NOMO-1 (cell line): ENCODE data around the gene IFI27.
A peak's percentile ranks its signal among the peaks of the same experiment; 100 is the strongest.
"Not testable (repeated sequence)": the region's sequence is repeated elsewhere in the genome, so short reads cannot be mapped to it uniquely, and the experiment has no call there.

Source experiments
- DNase-seq, 2 experiments: peaks; one replicate each; lab custom pipeline; 2025; ENCODE audit not compliant: unreplicated experiment in 2 of 2; lab: John Stamatoyannopoulos, UW

IFI27 gene

DNA sequence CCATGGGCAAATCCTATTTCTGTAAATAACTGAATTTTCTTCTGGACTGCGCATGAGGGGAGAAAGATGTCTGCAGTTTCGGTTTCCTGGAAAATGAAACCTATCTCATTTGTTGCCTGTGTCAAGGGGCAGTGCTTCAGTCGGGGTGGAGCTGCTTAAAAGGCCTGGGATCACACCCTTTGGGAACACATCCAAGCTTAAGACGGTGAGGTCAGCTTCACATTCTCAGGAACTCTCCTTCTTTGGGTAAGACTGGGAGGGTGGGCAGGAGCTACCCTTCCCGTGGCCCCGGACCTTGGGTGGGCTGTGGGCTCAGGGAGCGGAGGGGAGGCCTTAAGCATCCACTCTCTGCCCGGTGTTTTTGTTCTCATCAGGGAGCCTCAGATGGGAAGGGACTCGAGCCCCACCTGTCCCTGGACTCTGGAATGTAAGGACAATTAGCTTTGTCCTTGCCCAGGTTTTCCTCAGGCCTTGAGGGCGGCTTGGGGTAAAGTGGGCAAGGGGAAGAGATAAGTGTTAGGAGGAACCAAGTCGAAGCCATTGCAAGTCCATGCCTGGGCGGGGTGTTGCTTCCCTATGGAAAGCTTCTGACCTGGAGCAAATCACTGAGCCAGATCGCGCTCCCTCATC, at the start of gene IFI27:
IFI27 (plus strand) TSS at position 185 of the 630 bp plus-strand sequence.
- DNase-seq: no peak

GRCh38 chr14:94062344-94062940, 48.1 kb upstream of the IFI27 start:
- no peak for DNase-seq

DNA sequence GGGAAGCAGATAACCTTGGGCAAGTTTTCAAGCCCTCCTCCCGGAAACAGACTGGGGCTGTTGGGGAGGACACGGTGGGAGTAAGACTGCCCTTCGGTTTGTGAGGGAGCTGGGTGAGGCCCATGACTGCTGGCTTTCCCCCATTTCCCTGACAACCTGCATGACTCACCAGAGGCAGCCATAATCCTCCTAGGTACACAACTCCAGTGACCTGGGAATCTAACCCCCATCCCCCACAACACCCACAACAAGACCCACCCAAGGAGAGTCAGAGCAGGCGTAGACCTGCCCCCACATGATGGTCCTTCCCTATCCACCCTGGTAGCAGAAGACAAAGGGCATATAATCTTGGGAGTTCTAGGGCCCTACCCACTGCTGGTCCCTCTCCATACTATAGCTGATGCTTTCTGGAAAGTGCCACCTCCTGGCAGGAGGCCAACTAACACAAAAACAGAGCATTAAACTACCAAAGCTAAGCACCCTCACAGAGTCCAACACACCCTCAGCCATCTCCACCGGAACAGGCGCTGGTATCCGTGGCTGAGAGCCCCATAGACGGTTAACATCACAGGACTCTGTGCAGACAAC, 44.4 kb upstream of the IFI27 start:
- DNase-seq: no peak

- not testable (repeated sequence) for DNase-seq
These were observed 38.5 kb upstream of the IFI27 start for GRCh38 chr14:94072076-94072475.

- DNase-seq: no peak
These were observed 36.0 kb upstream of the IFI27 start for GRCh38 chr14:94074534-94074933.

DNA sequence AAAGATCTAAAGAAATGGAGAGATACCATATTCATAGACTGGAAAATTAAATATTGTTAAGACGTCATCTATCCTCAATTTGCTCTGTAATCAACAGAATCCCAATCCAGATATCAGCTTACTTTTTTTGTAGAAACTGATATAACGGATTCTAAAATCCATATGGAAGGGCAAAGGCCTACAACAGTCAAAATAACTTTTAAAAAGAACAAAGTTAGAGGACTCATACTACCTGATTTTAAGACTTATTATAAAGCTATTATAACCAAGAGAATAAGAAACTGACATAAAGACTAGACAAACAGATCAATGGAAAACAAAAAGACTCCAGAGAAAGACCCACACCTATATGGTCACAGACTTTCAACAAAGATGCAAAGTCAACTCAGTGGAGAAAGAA, 35.5 kb upstream of the IFI27 start:
- no peak for DNase-seq

DNA sequence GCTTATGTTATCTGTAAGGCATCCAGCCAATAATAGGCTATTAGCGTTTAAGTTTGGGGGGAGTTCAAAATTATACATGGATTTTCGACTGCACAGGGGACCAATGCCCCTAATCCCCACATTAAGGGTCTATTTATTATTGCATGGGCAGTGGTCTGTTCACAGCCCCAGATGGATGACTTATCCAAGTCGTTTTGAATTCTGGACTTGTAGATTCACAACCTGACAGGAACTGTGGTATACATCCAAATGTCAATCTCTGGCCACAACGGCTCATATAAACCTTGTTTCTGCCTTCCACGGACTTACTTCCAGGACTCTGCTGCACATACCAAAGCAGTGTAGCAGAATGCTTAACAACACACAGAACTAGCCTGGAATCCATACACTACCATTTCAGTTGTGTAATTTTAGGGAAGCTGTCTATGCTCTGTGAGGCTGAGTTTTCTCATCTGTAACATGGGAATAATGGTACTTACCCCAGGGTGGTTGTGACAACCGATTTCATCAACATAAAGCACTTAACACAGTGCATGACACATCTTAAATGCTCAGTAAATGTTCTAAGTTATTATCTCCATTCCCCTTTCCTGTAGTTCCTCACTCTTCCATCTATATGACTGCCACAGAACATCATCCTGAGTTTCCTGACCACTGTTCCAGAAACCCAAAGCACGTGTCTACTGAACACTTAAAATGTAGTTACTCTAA, 33.3 kb upstream of the IFI27 start:
- no peak for DNase-seq

DNA sequence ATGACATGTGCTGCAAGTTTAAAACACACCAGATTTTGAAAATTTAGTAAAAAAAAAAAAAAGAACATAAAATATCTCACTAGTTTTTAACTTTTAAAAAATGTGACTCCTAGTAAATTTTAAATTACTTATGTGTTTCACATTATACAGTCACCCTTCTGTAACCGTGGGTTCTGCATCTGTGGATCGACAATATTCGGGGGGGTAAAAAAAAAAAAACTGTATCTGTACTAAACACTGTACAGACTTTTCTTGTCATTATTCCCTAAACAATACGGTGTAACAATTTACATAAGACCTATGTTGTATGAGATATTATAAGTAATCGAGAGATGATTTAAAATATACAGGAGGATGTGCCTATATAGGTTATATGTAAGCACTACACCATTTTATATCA, 32.7 kb upstream of the IFI27 start:
- no peak for DNase-seq

DNA sequence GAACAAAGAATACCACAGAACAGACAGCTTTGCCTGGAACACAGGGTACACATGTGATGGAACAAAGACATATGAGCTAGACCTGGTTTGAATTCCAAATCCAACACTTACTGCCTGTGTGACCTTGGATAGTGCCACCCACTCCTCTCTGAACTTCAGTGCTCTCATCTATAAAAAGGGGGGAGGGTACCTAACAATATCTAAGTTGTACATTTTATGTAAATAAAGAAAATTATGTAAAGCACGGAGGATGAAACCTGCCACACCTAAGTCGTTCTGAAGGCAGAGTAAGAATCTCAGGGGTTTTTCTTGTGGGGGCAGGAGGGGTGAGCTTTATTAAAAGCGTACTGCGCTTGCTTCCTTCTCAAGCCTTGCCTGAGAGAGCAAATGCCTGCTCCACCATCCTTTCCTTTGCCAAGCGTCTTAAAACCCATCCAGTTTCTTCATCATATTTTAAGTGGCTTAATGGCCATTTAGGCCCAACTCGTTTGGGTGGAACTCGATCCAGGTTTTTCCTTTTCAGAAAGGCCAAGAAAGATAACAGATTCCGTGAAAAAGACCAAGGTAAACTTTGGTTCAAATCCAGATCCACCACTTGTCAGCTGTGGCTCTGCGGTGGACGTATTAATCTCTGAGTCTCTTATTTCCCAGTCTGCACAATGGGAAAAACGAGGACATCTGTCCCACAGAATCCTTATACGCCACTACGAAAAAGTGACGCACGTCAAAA, 30.5 kb upstream of the IFI27 start:
- DNase-seq: peak in 1 of 2 experiments; percentile 13

GRCh38 chr14:94080621-94081385, 29.7 kb upstream of the IFI27 start, which contains the start of the genes DDX24 and IFI27L1:
Gene DDX24, minus strand, starts transcription at chr14:94081202. Its CDS starts 1,460 bp downstream, at chr14:94079742.
Gene IFI27L1, plus strand, starts transcription at chr14:94081310. Its CDS starts 15,628 bp downstream, at chr14:94096938.
- DNase-seq: peak; percentile 91 to 96

DNA sequence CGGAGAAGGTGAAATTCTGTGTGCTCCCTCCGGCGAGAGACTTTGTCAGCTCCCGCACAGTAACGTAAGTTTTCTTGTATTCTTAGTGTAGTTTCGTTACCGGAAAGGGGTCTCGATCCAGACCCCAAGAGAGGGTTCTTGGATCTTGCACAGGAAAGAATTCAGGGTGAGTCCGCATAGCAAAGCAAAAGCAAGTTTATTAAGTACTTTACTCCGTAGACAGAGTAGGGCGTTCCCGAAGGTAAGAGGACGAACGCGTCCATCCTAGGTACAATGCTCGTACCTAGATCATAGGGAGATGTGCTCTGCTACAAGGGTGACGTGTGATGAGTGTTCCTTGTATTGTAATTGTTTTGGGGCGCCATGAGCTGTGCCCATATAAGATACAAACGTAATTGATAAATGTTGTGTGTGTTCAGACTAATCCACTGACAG, 29.1 kb upstream of the IFI27 start:
- DNase-seq: no peak

DNA sequence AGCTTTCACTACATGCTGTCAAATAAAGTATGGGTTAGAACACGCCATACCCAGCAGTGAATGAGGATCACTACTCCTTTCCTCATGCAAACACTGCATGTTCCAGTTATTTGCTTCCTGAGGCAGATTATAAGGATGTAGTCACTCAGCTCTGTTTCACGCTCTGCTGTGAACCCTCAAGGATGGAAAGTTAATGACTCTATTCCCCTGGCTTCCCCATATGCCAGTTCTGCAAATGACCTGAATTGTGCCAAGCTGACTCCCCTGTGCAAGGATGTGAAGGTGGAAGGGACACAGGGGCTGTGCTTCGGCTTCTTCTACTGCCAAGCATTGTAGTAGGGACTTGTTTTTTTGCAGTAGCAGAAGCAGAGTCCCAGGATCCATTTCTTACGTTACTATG, 22.6 kb upstream of the IFI27 start:
- DNase-seq: no peak

DNA sequence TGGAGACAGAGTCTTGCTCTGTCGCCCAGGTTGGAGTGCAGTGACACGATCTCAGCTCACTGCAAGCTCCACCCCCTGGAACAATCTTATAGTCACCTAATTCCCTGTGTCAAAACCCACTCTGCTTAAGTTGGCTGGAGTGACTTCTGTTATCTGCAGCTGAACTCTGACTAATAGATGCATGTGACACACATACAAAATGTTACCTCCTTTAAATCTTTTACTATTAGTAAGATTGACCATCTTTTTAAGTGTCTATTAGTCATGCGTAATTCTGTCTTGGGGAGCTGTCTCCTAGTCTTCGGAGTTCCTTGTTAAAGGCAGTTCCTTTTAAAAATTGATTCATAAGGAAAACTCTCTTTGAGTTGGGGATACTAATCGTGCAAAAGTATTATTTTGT, 22.0 kb upstream of the IFI27 start:
- DNase-seq: no peak

- no peak for DNase-seq
These were observed 21.1 kb upstream of the IFI27 start for GRCh38 chr14:94089479-94089878.

DNA sequence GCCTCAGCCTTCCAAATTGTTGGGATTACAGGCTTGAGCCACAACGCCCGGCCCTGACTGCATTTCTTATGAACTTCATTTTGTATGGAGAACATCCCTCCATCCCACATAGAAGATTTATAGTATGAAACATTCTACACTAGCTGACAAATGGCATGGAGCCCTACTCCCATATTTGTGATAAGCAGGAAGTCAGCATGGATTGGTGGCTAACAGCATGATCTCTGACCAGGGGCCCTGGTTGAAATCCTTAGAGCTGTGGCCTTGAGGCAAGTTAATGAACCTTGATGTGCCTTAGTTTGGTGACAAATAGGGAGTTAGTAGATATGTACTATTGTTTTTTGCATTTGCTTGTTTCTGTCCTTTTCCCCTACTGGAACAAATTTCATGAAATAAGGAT, 17.1 kb upstream of the IFI27 start:
- DNase-seq: no peak

DNA sequence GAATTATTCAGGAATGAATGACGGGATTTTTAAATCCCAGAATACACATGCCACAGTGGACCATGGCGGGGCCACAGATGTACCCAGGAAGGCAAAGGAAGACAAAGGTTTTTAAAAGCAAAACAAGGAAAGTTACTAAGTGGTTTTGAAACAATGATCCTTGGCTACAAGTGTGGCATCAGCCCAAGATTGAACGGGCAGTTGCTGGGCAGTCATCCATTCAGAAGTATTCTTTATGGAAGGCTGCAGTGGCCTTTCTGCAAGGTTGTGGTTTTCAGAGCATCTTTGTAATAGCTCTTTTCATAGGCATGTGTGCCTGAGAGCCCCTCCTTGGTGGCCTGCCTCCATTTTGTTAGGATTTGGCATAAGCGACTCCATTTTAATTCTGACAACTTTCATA, 13.4 kb upstream of the IFI27 start:
- DNase-seq: no peak

DNA sequence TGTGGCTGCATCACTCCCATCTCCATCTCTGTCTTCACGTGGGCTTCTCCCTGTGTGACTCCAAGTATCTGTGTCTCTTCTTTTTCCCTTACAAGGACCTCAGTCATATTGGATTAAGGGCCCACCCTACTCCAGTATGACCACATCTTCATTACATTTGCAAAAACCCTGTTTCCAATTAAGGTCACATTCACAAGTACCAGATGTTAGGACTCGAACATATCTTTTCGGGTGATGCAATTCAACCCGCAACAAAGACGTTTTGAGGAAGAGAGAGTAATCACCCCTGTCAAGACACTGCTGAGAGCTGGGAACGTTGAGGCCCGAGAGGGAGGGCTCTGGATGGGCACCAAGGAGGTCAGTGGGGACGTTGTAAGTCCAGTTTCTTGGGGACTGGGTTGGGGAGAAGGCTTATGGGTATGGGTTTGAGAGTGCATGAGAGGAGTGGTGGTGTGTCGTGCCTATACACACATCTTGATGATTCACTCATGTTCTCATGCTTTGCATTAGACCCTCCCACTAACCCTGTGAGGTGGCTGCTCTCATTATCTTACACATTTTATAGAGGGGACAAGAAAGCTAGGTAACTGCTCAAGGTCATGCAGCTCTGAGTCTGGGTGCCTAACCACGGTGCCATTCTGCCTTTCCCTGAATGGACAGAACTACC, 12.1 kb upstream of the IFI27 start:
- DNase-seq: peak; percentile 59 to 83

DNA sequence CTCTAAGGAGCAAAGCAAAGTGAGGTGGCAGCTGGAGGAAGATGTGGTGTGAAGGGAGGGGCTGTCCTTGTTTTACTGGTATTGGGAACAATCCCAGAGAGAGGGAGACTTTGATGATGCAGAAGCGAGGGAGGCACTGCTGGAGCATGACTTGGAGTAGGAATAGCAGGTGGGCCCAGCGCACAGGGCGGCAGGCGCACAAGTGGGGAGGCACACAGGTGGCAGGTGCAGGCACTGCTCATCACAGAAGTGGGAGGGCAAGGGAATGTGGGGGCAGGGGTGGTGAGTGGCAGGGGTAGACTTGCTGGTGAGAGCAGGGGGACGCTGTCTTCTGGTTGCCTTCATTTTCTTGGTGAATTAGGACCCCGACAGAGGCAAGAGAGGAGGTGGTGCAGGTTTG, 11.5 kb upstream of the IFI27 start:
- DNase-seq: no peak

DNA sequence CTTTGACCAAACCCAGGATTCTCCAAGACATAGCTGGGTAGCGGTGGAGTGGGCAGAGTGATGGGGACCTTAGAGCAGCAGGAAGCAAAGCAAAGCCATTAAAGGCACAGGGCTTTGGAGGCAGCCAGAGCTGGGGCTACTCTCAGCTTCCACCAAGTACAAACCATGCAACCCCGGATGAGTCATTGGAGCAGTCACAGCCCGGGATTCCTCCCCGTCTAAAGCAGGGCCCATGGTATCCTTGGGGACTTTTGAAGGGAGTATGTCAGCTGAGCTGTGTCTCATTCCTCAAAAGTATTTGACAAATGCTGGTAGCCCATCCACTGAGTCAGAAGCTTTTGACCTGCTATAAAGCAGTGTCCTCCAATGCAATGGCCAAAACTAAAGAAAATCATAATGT, 9.7 kb upstream of the IFI27 start:
- DNase-seq: no peak

DNA sequence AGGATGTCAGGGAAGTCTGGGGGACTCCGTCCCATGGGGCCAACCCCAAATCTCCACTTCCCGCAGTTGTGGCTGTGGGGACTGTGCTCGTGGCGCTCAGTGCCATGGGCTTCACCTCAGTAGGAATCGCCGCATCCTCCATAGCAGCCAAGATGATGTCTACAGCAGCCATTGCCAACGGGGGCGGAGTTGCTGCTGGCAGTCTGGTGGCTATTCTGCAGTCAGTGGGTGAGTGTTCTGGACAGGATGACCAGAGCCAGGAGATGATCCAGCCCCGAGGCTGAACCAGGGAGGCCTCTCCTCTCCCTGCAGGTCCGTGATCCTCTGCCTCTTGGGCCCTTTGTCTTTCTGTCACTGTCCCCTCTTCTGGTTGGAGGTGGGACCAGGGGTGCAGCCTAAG, 8.8 kb upstream of the IFI27 start:
- DNase-seq: no peak
